ENCODE measurements around the gene HMG20A. TPM values are rescaled to one million over a fixed set of nuclear protein-coding genes. Genes with fewer than 3 reads are reported as not detected.
A peak's percentile ranks its signal among the peaks of the same experiment; 100 is the strongest.

Gene HMG20A
- total RNA-seq, 1 donor from 2014 or later, result 58.4 TPM

- DNase-seq (ENCODE audit: low spot score), result no peak
These were observed 55.2 kb downstream of the HMG20A start for GRCh38 chr15:77475898-77476297.

GRCh38 chr15:77476995-77477394 is 56.3 kb downstream of the HMG20A start:
- DNase-seq (ENCODE audit: low spot score), result no peak

GRCh38 chr15:77478051-77478450 is 57.4 kb downstream of the HMG20A start:
- no peak for DNase-seq (ENCODE audit: low spot score)

GRCh38 chr15:77479015-77479414 is 58.3 kb downstream of the HMG20A start:
- no peak for DNase-seq (ENCODE audit: low spot score)

GRCh38 chr15:77480859-77481633 is 60.4 kb downstream of the HMG20A start:
- DNase-seq (ENCODE audit: low spot score), result no peak

GRCh38 chr15:77481670-77482069 is 61.0 kb downstream of the HMG20A start:
- no peak for DNase-seq (ENCODE audit: low spot score)

GRCh38 chr15:77482570-77482969 is 61.9 kb downstream of the HMG20A start:
- no peak for DNase-seq (ENCODE audit: low spot score)

- no peak for DNase-seq (ENCODE audit: low spot score)
These were observed 62.9 kb downstream of the HMG20A start for GRCh38 chr15:77483425-77484140.

- no peak for DNase-seq (ENCODE audit: low spot score)
These were observed 64.3 kb downstream of the HMG20A start for GRCh38 chr15:77484994-77485393.

GRCh38 chr15:77486542-77487468 is 66.1 kb downstream of the HMG20A start:
- no peak for DNase-seq (ENCODE audit: low spot score)

GRCh38 chr15:77487469-77487842 is 66.8 kb downstream of the HMG20A start:
- DNase-seq (ENCODE audit: low spot score), result no peak

GRCh38 chr15:77487888-77488287 is 67.2 kb downstream of the HMG20A start:
- no peak for DNase-seq (ENCODE audit: low spot score)

GRCh38 chr15:77489647-77490046 is 69.0 kb downstream of the HMG20A start:
- DNase-seq (ENCODE audit: low spot score), result no peak

- DNase-seq (ENCODE audit: low spot score), result no peak
These were observed 72.7 kb downstream of the HMG20A start for GRCh38 chr15:77493324-77493907.

- DNase-seq (ENCODE audit: low spot score), result no peak
These were observed 73.6 kb downstream of the HMG20A start for GRCh38 chr15:77494073-77494867.

- DNase-seq (ENCODE audit: low spot score), result no peak
These were observed 74.3 kb downstream of the HMG20A start for GRCh38 chr15:77494964-77495363.

- DNase-seq (ENCODE audit: low spot score), result no peak
These were observed 75.3 kb downstream of the HMG20A start for GRCh38 chr15:77495838-77496596.

GRCh38 chr15:77496715-77497109 is 76.0 kb downstream of the HMG20A start:
- peak; percentile 86 for DNase-seq (ENCODE audit: low spot score)

GRCh38 chr15:77497110-77497737 is 76.5 kb downstream of the HMG20A start:
- DNase-seq (ENCODE audit: low spot score), result peak; percentile 61

GRCh38 chr15:77497942-77498361 is 77.3 kb downstream of the HMG20A start:
- DNase-seq (ENCODE audit: low spot score), result no peak

Measured in ureter (tissue), 1 donor.